ES-I3 (cell line): Measurements from ENCODE around the gene SLC6A9.

Experiments used
- H3K36me3 ChIP-seq: 2 replicates; pipeline ENCODE4 v1.6.1; 2013; ENCODE audit warnings: mild to moderate bottlenecking, low read length, control low read depth, moderate library complexity; ENCODE audit not compliant: insufficient read depth
- H3K4me1 ChIP-seq: 2 replicates; pipeline ENCODE4 v1.6.1; 2013; ENCODE audit warnings: mild to moderate bottlenecking, control low read depth, low read length; ENCODE audit not compliant: insufficient read depth
- H3K9ac ChIP-seq: 2 replicates; pipeline ENCODE4 v1.6.1; 2013; ENCODE audit warnings: low read depth, mild to moderate bottlenecking, low read length, moderate library complexity
- H3K9me3 ChIP-seq: 2 replicates; pipeline ENCODE4 v1.6.1; 2013; ENCODE audit warnings: mild to moderate bottlenecking, low read length, moderate library complexity; ENCODE audit not compliant: control insufficient read depth, insufficient read depth

The SLC6A9 gene

DNA sequence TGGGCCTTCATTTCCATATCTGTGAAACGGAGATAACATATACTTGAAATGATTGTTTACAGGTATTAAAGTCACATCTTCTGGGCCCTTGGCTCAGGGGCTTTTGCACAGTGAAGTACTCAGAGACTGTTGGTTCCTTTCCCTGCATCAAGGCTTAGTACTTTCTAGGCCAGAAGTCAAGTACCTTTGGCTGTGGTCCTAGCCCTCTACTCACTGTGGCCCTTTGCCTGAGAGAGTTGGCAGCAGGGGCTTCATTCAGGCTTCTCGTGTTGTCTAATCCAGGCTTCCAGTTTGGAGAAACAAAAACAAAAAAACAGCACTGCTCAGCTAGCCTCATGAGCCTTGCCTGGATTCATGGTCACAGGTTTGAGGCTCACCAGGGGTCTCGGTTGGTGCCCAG lies 69.6 kb downstream of the SLC6A9 start:
- Histone ChIP-seq H3K4me1 (no peaks in the 10 kb centered on the region), H3K9me3 (no peaks in the 10 kb centered on the region), H3K9ac (no peak overlapping the region), H3K36me3 (peaks cover 6% of the 10 kb centered on the region; the same call in 1 of the 2 replicates)

DNA sequence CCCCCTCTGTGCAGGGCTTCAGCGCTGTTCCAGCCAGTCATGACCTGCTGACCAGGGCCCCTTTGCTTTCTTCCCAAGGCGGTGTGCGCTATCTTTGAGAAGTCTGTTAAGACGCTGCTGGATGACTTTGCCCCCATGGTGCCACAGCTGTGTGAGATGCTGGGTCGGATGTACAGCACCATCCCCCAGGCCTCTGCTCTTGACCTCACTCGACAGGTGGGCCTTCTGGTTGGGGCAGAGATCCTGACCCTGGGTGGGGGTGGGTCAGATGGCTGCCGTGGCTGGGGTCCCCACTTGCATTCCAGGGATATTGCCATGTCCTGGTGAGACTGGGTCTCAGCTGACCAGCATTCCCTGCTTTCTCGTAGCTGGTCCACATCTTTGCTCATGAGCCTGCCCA lies 70.5 kb downstream of the SLC6A9 start:
- H3K4me1 ChIP-seq: no peaks in the 10 kb centered on the region
- peaks cover 6% of the 10 kb centered on the region; the same call in 1 of the 2 replicates for H3K36me3 ChIP-seq
- H3K9ac ChIP-seq: no peak overlapping the region
- no peaks in the 10 kb centered on the region for H3K9me3 ChIP-seq

DNA sequence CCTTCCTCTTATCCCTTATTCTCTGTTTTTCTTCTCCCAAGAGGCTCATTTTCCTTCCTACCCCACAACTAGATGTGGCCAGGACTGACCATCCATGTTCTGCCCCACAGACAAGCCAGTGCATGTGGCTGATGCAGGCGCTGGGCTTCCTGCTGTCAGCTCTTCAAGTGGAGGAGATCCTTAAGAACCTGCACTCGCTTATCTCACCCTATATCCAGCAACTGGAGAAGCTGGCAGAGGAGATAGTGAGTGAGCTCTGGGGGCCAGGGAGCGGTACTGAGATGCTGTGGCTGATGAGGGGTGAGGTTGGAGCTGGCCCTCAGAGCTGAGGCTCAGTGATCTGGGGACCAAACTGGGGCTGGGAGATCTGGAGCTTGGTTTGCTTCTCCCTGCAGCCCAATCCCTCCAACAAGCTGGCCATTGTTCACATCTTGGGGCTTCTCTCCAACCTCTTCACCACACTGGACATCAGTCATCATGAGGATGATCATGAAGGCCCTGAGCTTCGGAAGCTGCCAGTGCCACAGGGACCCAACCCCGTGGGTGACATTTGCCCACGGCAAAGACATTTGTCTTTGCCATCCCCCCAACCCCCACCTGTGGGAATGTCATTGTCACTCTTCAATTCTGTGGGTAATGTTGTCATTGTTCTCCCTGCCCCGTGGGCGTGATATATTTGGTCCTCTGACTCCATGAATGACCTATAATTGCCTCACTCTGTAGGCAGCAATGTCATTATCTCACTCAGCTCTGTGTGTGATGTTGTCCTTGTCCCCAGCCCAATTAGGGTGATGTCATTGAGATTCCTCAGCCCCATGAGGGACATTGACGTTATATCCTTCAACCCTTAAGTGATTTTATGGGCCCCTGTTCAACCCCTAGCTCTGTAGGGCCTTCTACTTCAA lies 72.7 kb downstream of the SLC6A9 start:
- Histone ChIP-seq H3K9me3 (no peaks in the 10 kb centered on the region), H3K9ac (no peak overlapping the region), H3K36me3 (peaks cover 6% of the 10 kb centered on the region; the same call in 1 of the 2 replicates), H3K4me1 (no peaks in the 10 kb centered on the region)

DNA sequence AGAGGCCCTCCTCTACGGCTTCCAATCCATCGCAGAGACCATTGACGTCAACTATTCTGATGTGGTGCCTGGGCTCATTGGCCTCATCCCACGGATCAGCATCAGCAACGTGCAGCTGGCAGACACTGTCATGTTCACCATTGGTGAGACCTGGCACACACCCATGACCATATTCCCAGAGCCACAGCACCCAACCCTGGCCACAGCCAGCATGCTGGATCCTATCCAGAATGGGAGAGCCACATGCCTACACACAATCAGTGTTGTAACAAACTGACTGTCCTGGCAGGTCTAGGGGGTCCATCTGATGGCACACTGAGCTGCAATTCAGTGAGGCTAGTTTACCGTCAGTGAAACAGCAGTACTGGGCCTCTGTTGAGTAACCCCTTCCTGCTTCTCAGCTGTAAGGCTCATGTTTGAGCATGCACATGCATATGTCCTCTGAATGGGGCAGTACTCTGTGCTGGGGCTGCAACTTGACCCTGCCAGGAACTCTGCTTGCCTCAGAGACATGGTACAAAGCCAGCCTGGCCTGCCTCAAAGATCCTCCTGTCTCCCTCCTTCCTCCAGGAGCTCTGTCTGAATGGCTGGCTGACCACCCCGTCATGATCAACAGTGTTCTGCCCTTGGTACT lies 73.7 kb downstream of the SLC6A9 start:
- H3K4me1 ChIP-seq: peaks cover 8% of the 10 kb centered on the region; the same call in 1 of the 2 replicates
- peaks cover 6% of the 10 kb centered on the region; the same call in 1 of the 2 replicates for H3K36me3 ChIP-seq
- H3K9ac ChIP-seq: no peak overlapping the region
- no peaks in the 10 kb centered on the region for H3K9me3 ChIP-seq

GRCh38 chr1:43956234-43956633 lies 75.0 kb downstream of the SLC6A9 start:
- H3K9ac ChIP-seq: no peak overlapping the region
- H3K9me3 ChIP-seq: no peaks in the 10 kb centered on the region
- peaks cover 6% of the 10 kb centered on the region; the same call in 1 of the 2 replicates for H3K36me3 ChIP-seq
- H3K4me1 ChIP-seq: peaks cover 8% of the 10 kb centered on the region; the same call in 1 of the 2 replicates

GRCh38 chr1:43954036-43954435 lies 77.2 kb downstream of the SLC6A9 start:
- Histone ChIP-seq H3K36me3 (peaks cover 6% of the 10 kb centered on the region; the same call in 1 of the 2 replicates), H3K9ac (no peak overlapping the region), H3K9me3 (no peaks in the 10 kb centered on the region), H3K4me1 (peaks cover 8% of the 10 kb centered on the region; the same call in 1 of the 2 replicates)

- H3K9me3 ChIP-seq: no peaks in the 10 kb centered on the region
These were observed 77.9 kb downstream of the SLC6A9 start for GRCh38 chr1:43953361-43953760.

GRCh38 chr1:43952731-43953346 lies 78.4 kb downstream of the SLC6A9 start:
- Histone ChIP-seq H3K9me3 (no peaks in the 10 kb centered on the region), H3K9ac (no peak overlapping the region), H3K4me1 (peaks cover 8% of the 10 kb centered on the region; the same call in 1 of the 2 replicates), H3K36me3 (peaks cover 4% of the 10 kb centered on the region; the same call in 1 of the 2 replicates)

More at GRCh38 chr1:43953361-43953760, 77.9 kb downstream of the SLC6A9 start:
- Histone ChIP-seq H3K36me3 (peaks cover 6% of the 10 kb centered on the region; the same call in 1 of the 2 replicates), H3K9ac (no peak overlapping the region), H3K4me1 (peaks cover 8% of the 10 kb centered on the region; the same call in 1 of the 2 replicates)

- Histone ChIP-seq H3K9me3 (no peaks in the 10 kb centered on the region), H3K4me1 (peaks cover 11% of the 10 kb centered on the region; the same call in 1 of the 2 replicates), H3K36me3 (no peaks in the 10 kb centered on the region), H3K9ac (no peak overlapping the region)
These were observed 80.0 kb downstream of the SLC6A9 start for GRCh38 chr1:43951021-43951985.

GRCh38 chr1:43949678-43950077 lies 81.6 kb downstream of the SLC6A9 start:
- H3K4me1 ChIP-seq: peaks cover 11% of the 10 kb centered on the region; the same call in 1 of the 2 replicates
- H3K9me3 ChIP-seq: no peaks in the 10 kb centered on the region
- H3K36me3 ChIP-seq: no peaks in the 10 kb centered on the region
- H3K9ac ChIP-seq: no peak overlapping the region

- H3K9ac ChIP-seq: peak overlapping the region; percentile 69; the same call in 1 of the 2 replicates
- no peaks in the 10 kb centered on the region for H3K9me3 ChIP-seq
- H3K4me1 ChIP-seq: peaks cover 7% of the 10 kb centered on the region; the same call in 1 of the 2 replicates
- H3K36me3 ChIP-seq: no peaks in the 10 kb centered on the region
These were observed 83.3 kb downstream of the SLC6A9 start for GRCh38 chr1:43947874-43948437.

- Histone ChIP-seq H3K36me3 (no peaks in the 10 kb centered on the region), H3K9me3 (no peaks in the 10 kb centered on the region), H3K4me1 (peaks cover 4% of the 10 kb centered on the region)
These were observed 84.0 kb downstream of the SLC6A9 start for GRCh38 chr1:43947061-43947873.

More at GRCh38 chr1:43947061-43947873, 84.0 kb downstream of the SLC6A9 start:
- peak overlapping the region; percentile 69 for H3K9ac ChIP-seq
